CD14-positive monocyte (primary cell): ENCODE measurements around the gene NFS1. TPM values are rescaled to one million over a fixed set of nuclear protein-coding genes. Genes with fewer than 3 reads are reported as not detected.

Experiments
- DNase-seq, 3 donors: peaks; one replicate each; pipeline ENCODE4 v3.0.0-alpha.2; 2011 to 2022
- H2AFZ ChIP-seq: 2 replicates; pipeline ENCODE4 v1.6.0; 2012; ENCODE audit warnings: mild to moderate bottlenecking, low read depth, low read length, inconsistent platforms; ENCODE audit not compliant: insufficient read depth, poor library complexity, severe bottlenecking
- H3K27ac ChIP-seq, 2 donors: 1 replicate in 1 of 2; 2 replicates in 1 of 2; pipeline ENCODE4 v1.5.1; 2012 to 2013; ENCODE audit warnings: low read length in 2 of 2, control low read depth in 1 of 2, inconsistent platforms in 1 of 2, low read depth in 1 of 2, mild to moderate bottlenecking in 1 of 2
- H3K27me3 ChIP-seq, 2 donors: one replicate each; pipeline versions ENCODE4 v1.6.0 to v1.6.1; 2011 to 2013; ENCODE audit warnings: low read length in 2 of 2; ENCODE audit not compliant: control insufficient read depth in 2 of 2, insufficient read depth in 2 of 2
- H3K36me3 ChIP-seq, 2 donors: replicated peaks in 1 of 2; 1 replicate in 1 of 2; 2 replicates in 1 of 2; pipeline versions ENCODE4 v1.5.1 to v1.6.1; 2012 to 2013; ENCODE audit warnings: low read length in 2 of 2, control low read depth in 1 of 2, inconsistent platforms in 1 of 2, mild to moderate bottlenecking in 1 of 2; ENCODE audit not compliant: insufficient read depth in 2 of 2, control insufficient read depth in 1 of 2
- H3K4me1 ChIP-seq, 2 donors: 1 replicate in 1 of 2; 2 replicates in 1 of 2; pipeline versions ENCODE4 v1.5.1 to v1.6.1; 2012 to 2013; ENCODE audit warnings: low read length in 2 of 2, control low read depth in 1 of 2, inconsistent platforms in 1 of 2, mild to moderate bottlenecking in 1 of 2, moderate library complexity in 1 of 2; ENCODE audit not compliant: insufficient read depth in 2 of 2, control insufficient read depth in 1 of 2
- H3K4me2 ChIP-seq: replicated peaks from 2 replicates; pipeline ENCODE3; 2012; ENCODE audit warnings: low read length, moderate library complexity, mild to moderate bottlenecking; ENCODE audit not compliant: poor library complexity, severe bottlenecking; ENCODE audit errors: extremely low read depth
- H3K4me3 ChIP-seq, 3 experiments: fragments of 200-600 bp in 1 of 3; sonication (generic) in 1 of 3; replicated peaks in 1 of 3; 1 replicate in 2 of 3; 2 replicates in 1 of 3; pipeline ENCODE4 v1.5.1; 2011 to 2013; ENCODE audit warnings: low read length in 3 of 3, mild to moderate bottlenecking in 3 of 3, control low read depth in 2 of 3, low read depth in 2 of 3, inconsistent platforms in 1 of 3, moderate library complexity in 1 of 3
- H3K79me2 ChIP-seq: 2 replicates; pipeline ENCODE4 v1.6.0; 2012; ENCODE audit warnings: mild to moderate bottlenecking, control low read depth, inconsistent platforms, low read length, moderate library complexity; ENCODE audit not compliant: insufficient read depth
- H3K9ac ChIP-seq: 2 replicates; pipeline ENCODE4 v1.6.0; 2017; ENCODE audit warnings: low read length, mild to moderate bottlenecking; ENCODE audit not compliant: insufficient read depth, poor library complexity, severe bottlenecking
- H3K9me3 ChIP-seq, 2 donors: replicated peaks in 1 of 2; 1 replicate in 1 of 2; 2 replicates in 1 of 2; pipeline versions ENCODE4 v1.5.1 to v1.6.1; 2012 to 2013; ENCODE audit warnings: low read length in 2 of 2, control low read depth in 1 of 2; ENCODE audit not compliant: control insufficient read depth in 1 of 2, insufficient read depth in 1 of 2
- H4K20me1 ChIP-seq: 2 replicates; pipeline ENCODE4 v1.6.0; 2012; ENCODE audit warnings: mild to moderate bottlenecking, low read length, control low read depth, moderate library complexity; ENCODE audit not compliant: insufficient read depth
- H3K27ac Mint-ChIP-seq, 7 donors: one replicate each; pipeline ENCODE4 v1.8.0; 2020; ENCODE audit warnings: mild to moderate bottlenecking in 7 of 7, mixed read lengths in 7 of 7, moderate library complexity in 6 of 7, inconsistent platforms in 2 of 7
- H3K27me3 Mint-ChIP-seq, 3 donors: one replicate each; pipeline ENCODE4 v1.8.0; 2021 to 2022; ENCODE audit warnings: low read depth in 3 of 3, mild to moderate bottlenecking in 3 of 3, mixed read lengths in 3 of 3, moderate library complexity in 3 of 3, inconsistent platforms in 1 of 3
- H3K36me3 Mint-ChIP-seq, 2 donors: one replicate each; pipeline ENCODE4 v1.8.0; 2020; ENCODE audit warnings: mixed read lengths in 2 of 2, inconsistent platforms in 1 of 2, mild to moderate bottlenecking in 1 of 2
- H3K4me1 Mint-ChIP-seq: one replicate; pipeline ENCODE4 v1.8.0; 2020; ENCODE audit warnings: mild to moderate bottlenecking, mixed read lengths
- H3K4me3 Mint-ChIP-seq, 2 donors: one replicate each; pipeline ENCODE4 v1.8.0; 2020; ENCODE audit warnings: mild to moderate bottlenecking in 2 of 2, mixed read lengths in 2 of 2, moderate library complexity in 1 of 2
- H3K9me3 Mint-ChIP-seq, 7 donors: one replicate each; pipeline ENCODE4 v1.8.0; 2020 to 2022; ENCODE audit warnings: mixed read lengths in 7 of 7, mild to moderate bottlenecking in 6 of 7, moderate library complexity in 6 of 7, inconsistent platforms in 2 of 7
- CTCF ChIP-seq: fragments of 200-600 bp; IDR thresholded peaks from one replicate; pipeline ENCODE4 v1.8.0; 2022; ENCODE audit warnings: antibody characterized with exemption, mild to moderate bottlenecking
- WGBS: methylation state at CpG from one replicate; pipeline ENCODE4 v1.1.5; 2013; ENCODE audit warnings: missing lambda C conversion rate; ENCODE audit not compliant: insufficient coverage; 5-methylcytosine and 5-hydroxymethylcytosine counted together
- intact Hi-C, 2 donors: fragments of 100-400 bp; cut with micrococcal nuclease; formaldehyde crosslinking; loops; one replicate each; pipeline versions ENCODE4 v1.15.0 to v1.15.1; 2023
- polyA plus RNA-seq, 3 donors: library from polyadenylated mRNA; depleted of rRNA in 1 of 3; unstranded in 2 of 3; stranded (reverse) in 1 of 3; fragments of 300-500 nt in 2 of 3; fragments of >200 nt in 1 of 3; fragmentation: Illumina TruSeq in 2 of 3; gene quantifications; 1 replicate in 2 of 3; 2 replicates in 1 of 3; pipeline ENCODE4 v1.2.3, GENCODE V29; 2012 to 2021

The NFS1 gene
- polyA plus RNA-seq, 3 donors = 18.1 to 21.4 (median 19.2) TPM

DNA sequence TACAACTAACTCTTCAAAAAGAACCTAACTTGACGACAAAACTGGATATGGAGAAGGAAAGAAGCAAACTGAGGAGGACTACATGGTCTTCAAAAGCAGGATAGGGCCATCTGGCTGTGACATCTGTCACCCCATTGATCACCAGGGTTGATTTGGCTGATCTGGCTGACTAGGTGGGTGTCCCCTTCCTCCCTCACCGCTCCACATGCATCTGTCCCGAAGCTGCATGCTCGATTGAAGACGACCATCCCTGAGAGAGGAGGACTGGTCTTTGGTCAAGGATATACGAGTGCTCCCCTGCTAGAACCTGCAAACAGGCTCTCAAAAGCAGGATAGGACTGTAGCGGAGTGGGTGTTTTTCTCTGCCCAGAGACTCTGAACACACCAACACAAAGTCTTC lies 56.1 kb downstream of the NFS1 start:
- Histone ChIP-seq H2AFZ (no peak overlapping the region), H3K27me3 (no peaks in the 10 kb centered on the region), H3K27ac (no peak overlapping the region), H3K36me3 (peaks cover 0 to 13% of the 10 kb centered on the region in 2 donors), H3K4me2 (no peak overlapping the region), H3K4me3 (no peak overlapping the region), H3K9ac (no peak overlapping the region), H3K9me3 (no peaks in the 10 kb centered on the region), H3K79me2 (peaks cover 52% of the 10 kb centered on the region), H4K20me1 (peaks cover 92% of the 10 kb centered on the region), H3K4me1 (no peaks in the 10 kb centered on the region)
- H3K9me3 Mint-ChIP-seq = no peaks in the 10 kb centered on the region
- H3K4me3 Mint-ChIP-seq = no peak overlapping the region
- DNase-seq = no peak
- H3K36me3 Mint-ChIP-seq = peaks cover 2 to 7% of the 10 kb centered on the region in 2 donors
- peak overlapping the region in 2 of 7 donors; percentile 8 to 66 for H3K27ac Mint-ChIP-seq
- intact Hi-C loops = no loop called here
- no peak for TF ChIP-seq CTCF
- 100% methylated on average over 3 of the region's 7 CpGs for WGBS
- H3K4me1 Mint-ChIP-seq = peaks cover 20% of the 10 kb centered on the region
- H3K27me3 Mint-ChIP-seq = no peaks in the 10 kb centered on the region

- H3K9me3 Mint-ChIP-seq = no peaks in the 10 kb centered on the region
- peaks cover 93% of the 10 kb centered on the region for H4K20me1 ChIP-seq
- H3K36me3 Mint-ChIP-seq = peaks cover 0 to 2% of the 10 kb centered on the region in 2 donors
- DNase-seq = no peak
- H3K9me3 ChIP-seq = no peaks in the 10 kb centered on the region
- intact Hi-C loops = no loop called here
- no peaks in the 10 kb centered on the region for H3K27me3 ChIP-seq
- H3K4me3 Mint-ChIP-seq = no peak overlapping the region
- H3K36me3 ChIP-seq = peaks cover 0 to 10% of the 10 kb centered on the region in 2 donors
- no peak overlapping the region for H3K9ac ChIP-seq
- no peaks in the 10 kb centered on the region for H3K4me1 ChIP-seq
- H3K27me3 Mint-ChIP-seq = no peaks in the 10 kb centered on the region
- peaks cover 53% of the 10 kb centered on the region for H3K79me2 ChIP-seq
- no peak overlapping the region for H3K27ac ChIP-seq
- WGBS = 50% methylated on average over 2 of the region's 4 CpGs
- H3K4me1 Mint-ChIP-seq = peaks cover 20% of the 10 kb centered on the region
- H3K27ac Mint-ChIP-seq = no peak overlapping the region
- no peak for TF ChIP-seq CTCF
- H2AFZ ChIP-seq = no peak overlapping the region
- H3K4me2 ChIP-seq = no peak overlapping the region
- no peak overlapping the region for H3K4me3 ChIP-seq
Observed at GRCh38 chr20:35641743-35642142, 57.4 kb downstream of the NFS1 start.
